Superior temporal gyrus (tissue), 1 donor: Measurements from ENCODE around the gene UBN1.

Experiments
- DNase-seq: peaks from one replicate; pipeline ENCODE4 v3.0.0-alpha.2; 2016; ENCODE audit errors: extremely low spot score

Gene UBN1

GRCh38 chr16:4859190-4859899 is 12.1 kb downstream of the UBN1 start:
- no peak for DNase-seq

DNA sequence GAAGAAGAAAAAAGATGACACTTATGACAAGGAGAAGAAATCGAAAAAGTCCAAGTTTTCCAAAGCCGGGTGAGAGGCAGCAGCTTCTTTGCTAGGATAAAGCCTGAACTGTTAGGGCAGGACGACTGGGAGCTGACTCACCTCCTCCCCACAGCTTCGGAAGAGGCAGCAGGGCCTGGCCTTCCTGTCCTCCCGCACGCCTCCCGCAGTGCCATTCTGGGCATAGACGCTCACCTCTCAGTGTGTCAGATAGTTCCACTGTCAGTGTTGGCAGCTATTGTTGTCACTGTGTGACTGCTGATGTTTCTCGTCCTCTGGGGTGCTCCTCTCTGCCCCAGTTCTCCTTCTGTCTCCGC is 12.6 kb downstream of the UBN1 start:
- DNase-seq: no peak

- DNase-seq: no peak
Observed at GRCh38 chr16:4860727-4861342, 13.6 kb downstream of the UBN1 start.

DNA sequence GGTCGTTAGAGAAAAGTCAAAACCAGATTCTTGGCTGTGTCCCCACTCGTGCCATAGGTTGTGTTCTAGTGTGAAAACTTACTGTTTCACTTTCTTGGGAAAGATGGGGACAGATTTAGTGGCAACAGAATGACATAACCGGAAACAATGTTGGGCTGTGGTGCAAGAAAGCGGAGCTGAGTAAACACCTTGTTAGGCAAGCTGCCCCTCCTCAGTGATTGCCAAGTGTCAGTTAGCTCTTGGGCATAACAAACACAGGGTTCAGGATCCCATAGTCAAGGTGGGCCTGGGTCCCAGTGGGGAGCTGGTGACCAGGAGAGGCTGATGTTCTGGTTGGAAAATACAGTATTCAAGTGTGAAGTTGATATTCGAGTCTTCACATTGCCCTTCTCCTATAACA is 15.4 kb downstream of the UBN1 start:
- no peak for DNase-seq

DNA sequence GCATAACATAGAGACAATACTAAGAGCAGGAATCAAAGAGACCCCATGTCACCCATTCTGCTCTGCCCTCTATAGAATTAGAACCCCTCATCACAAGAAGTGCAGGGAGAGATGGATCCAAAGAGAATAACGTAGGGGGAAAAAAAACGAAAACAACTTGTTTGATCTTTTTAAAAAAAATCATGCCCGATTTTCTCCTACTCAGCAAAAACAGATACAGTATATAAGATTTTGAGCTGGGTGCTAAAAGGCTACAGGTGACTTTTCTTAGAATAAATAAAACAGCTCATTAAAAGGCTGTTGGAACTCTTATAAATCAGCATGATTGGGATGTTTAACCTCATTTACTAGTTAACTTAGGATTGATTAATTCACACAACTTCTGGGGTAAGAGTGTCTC is 17.4 kb downstream of the UBN1 start:
- DNase-seq: no peak

GRCh38 chr16:4865231-4865860 is 18.1 kb downstream of the UBN1 start:
- DNase-seq: no peak

DNA sequence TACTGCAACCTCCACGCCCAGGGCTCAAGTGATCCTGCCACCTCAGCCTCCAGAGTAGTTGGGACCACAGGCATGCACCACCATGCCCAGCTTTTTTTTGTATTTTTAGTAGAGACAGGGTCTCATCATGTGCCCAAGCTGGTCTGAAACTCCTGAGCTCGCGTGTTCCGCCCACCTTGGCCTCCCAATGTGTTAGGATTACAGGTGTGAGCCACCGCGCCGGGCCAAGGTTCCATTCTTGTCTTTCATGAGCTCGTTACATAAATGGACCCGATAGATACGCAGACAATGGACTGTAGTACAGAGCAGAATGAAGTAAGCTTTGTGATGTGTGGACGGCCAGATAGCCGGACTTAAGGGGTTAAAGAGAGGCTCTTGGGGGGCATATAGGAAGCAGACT is 19.3 kb downstream of the UBN1 start:
- no peak for DNase-seq

- DNase-seq: no peak
Observed at GRCh38 chr16:4868026-4868425, 20.7 kb downstream of the UBN1 start.

- DNase-seq: no peak
Observed at GRCh38 chr16:4868535-4868934, 21.3 kb downstream of the UBN1 start.

GRCh38 chr16:4869147-4869805 is 22.0 kb downstream of the UBN1 start:
- DNase-seq: no peak

GRCh38 chr16:4870138-4870671 is 22.9 kb downstream of the UBN1 start:
- no peak for DNase-seq

DNA sequence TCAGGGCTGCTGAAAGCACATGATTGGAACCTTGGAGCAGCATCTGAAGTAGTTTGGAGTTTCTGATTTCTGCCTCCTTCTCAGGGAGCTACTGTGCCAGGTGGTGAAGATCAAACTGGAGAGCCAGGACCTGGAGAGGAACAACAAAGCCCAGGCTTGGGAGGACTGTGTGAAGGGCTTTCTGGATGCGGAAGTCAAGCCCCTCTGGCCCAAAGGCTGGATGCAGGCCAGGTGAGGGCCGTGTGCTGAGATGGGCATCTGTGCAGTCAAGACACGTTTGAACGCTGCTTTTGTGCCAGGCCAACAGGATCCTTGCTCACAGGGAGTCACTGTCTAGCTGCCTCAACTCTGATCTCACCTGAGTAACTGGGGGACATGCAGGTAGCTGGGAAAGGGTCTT is 23.8 kb downstream of the UBN1 start:
- DNase-seq: no peak

- DNase-seq: no peak
Observed at GRCh38 chr16:4873091-4873490, 25.8 kb downstream of the UBN1 start.

DNA sequence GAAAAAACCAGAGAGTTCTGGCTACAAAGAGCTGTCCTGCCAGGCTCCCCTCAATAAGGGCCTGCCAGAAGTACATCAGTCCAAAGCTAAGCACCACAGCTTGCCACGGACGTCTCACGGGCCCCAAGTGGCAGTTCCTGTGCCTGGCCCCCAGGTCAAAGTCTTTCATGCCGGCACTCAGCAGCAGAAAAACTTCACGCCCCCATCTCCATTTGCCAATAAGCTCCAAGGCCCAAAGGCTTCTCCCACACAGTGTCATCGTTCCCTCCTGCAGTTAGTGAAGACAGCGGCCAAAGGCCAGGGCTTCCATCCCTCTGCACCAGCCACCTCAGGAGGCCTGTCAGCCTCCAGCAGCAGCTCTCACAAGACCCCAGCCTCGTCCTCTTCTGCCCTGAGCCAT is 27.4 kb downstream of the UBN1 start:
- DNase-seq: no peak

DNA sequence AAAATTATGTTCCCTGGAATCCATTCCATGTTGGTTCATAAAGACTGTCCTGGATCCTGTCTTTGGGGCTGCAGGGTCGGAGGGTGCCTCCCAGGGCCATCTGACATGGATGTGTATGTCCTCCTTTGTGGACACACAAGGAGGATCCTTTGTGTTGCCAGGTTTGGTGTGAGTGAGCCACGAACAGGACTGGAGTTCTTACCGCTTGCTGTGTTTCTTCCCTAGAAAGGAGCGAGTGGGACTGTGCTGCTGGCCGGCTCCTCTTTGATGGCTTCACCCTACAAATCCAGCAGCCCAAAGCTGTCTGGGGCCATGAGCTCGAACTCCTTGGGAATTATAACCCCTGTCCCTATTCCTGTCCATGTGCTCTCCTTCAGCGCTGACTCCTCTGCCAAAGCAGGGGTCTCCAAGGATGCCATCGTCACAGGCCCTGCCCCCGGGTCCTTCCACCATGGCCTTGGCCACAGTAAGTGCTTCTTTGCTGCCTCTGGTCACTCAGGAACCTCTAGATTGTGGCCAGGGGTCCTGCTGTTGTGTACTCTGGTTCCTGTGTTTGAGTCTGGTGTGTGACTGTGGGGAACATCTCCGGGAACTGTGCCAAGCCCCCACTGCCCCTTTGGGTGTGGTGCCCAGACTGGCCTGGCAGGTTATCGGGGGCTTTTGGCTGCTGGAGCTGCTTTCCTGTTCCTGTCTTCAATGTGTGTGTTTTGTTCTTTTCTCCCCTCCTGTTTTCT is 29.5 kb downstream of the UBN1 start:
- no peak for DNase-seq

DNA sequence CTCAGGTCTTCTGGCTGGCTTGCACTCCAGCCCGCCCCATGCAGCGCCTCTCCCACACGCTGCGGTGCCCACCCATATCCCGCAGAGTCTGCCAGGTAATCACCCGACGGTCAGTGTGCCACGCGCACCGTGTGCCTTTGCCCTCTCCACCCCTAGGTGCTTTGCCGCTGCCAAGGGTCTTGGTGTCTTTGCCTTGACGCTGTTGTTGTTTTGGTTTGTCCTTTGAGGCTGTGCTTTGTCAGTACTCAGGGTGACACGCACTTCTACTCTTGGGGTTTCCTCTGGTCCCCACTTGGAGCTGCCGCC is 30.1 kb downstream of the UBN1 start:
- no peak for DNase-seq

- DNase-seq: no peak
Observed at GRCh38 chr16:4879049-4879448, 31.8 kb downstream of the UBN1 start.

GRCh38 chr16:4880006-4880580 is 32.8 kb downstream of the UBN1 start:
- no peak for DNase-seq

DNA sequence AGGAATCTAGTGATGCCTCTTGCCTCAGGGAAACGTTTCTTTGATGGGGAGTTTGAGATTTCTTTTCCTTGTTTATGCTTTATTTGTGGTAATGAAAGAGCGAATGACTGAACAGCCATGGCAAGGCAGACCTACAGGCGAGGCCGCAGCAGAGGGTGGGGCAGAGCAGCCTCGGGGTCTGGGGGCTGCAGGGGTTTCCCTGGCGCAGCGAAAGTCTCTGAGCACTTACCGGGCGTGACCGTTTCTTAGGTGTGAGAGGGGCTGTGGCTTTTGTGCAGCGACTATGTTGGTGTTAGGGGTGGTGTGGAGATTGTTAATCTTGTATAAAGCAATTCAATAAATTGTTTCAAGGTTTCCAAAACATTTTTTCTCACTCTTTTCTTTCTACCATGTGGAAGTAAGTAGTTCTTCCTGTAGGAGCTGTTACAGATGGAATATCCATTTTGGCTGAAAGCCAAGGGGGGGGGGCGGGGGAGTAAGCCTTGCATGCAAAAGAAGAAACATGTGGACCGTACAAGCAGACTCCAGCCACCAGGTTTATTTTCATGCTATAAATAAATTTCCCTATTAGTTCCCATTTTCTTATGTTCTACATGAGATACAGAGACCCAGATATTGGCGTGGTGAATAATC is 34.8 kb downstream of the UBN1 start:
- DNase-seq: no peak

GRCh38 chr16:4882633-4883285 is 35.5 kb downstream of the UBN1 start:
- no peak for DNase-seq

DNA sequence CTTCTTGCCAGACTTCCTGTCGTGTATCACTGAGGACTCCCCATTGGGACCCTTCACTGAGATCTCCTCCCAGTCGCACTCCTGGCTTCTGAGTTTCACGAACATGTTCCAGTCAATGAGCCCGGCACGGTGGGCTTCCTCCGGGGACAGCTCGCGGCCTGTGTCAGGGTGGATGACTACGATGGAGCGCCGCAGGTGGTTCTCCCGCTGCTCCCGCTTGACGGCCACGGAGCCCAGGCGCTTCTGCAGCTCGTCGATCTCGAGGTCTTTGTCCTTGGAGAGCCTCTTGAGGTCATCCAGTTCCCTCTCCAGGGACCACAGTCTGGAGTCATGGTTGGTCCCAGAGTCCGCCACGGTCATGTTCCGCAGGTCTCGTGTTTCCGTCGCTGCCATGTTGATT is 36.2 kb downstream of the UBN1 start:
- no peak for DNase-seq
